HG03196 (cell line): ENCODE results near the gene RAVER1.
"Not testable (repeated sequence)": the region's sequence is repeated elsewhere in the genome, so short reads cannot be mapped to it uniquely, and the experiment has no call there.

Source experiments
- ATAC-seq: cut with Tn5 transposase; IDR thresholded peaks from one replicate; pipeline ENCODE4 v1.9.1; 2021; ENCODE audit not compliant: unreplicated experiment

Gene RAVER1

GRCh38 chr19:10344780-10345179 lies 11.5 kb upstream of the RAVER1 start:
- no peak for ATAC-seq

GRCh38 chr19:10343495-10343894 lies 10.2 kb upstream of the RAVER1 start:
- no peak for ATAC-seq

- ATAC-seq: no peak
Observed at GRCh38 chr19:10339977-10340376, 6.6 kb upstream of the RAVER1 start.

- ATAC-seq: peak; percentile 79
Observed at GRCh38 chr19:10339380-10339960, 6.1 kb upstream of the RAVER1 start, which contains the start of gene ICAM3. TSS of gene ICAM3 (minus strand) at chr19:10339624. CDS start at chr19:10339614, 10 bp downstream.

- no peak for ATAC-seq
Observed at GRCh38 chr19:10338940-10339339, 5.6 kb upstream of the RAVER1 start.

- ATAC-seq: not testable (repeated sequence)
Observed at GRCh38 chr19:10336725-10337124, 3.4 kb upstream of the RAVER1 start.

- ATAC-seq: no peak
Observed at GRCh38 chr19:10335352-10335985, 2.1 kb upstream of the RAVER1 start.

- ATAC-seq: no peak
Observed at GRCh38 chr19:10334588-10335351, 1.4 kb upstream of the RAVER1 start.

GRCh38 chr19:10333758-10334587 lies 644 bp upstream of the RAVER1 start:
- no peak for ATAC-seq

GRCh38 chr19:10332158-10332964 lies 968 bp downstream of the RAVER1 start:
- ATAC-seq: no peak

GRCh38 chr19:10329555-10329954 lies 3.8 kb downstream of the RAVER1 start:
- ATAC-seq: no peak

- ATAC-seq: no peak
Observed at GRCh38 chr19:10328558-10329429, 4.5 kb downstream of the RAVER1 start.

- ATAC-seq: no peak
Observed at GRCh38 chr19:10327793-10328192, 5.5 kb downstream of the RAVER1 start.

GRCh38 chr19:10325732-10326131 lies 7.6 kb downstream of the RAVER1 start:
- no peak for ATAC-seq

- ATAC-seq: no peak
Observed at GRCh38 chr19:10321874-10322835, 11.2 kb downstream of the RAVER1 start.

- no peak for ATAC-seq
Observed at GRCh38 chr19:10321417-10321797, 11.9 kb downstream of the RAVER1 start.

GRCh38 chr19:10320602-10321416 lies 12.5 kb downstream of the RAVER1 start:
- ATAC-seq: no peak
